ENCODE results near the gene GDPGP1. TPM values are rescaled to one million over a fixed set of nuclear protein-coding genes. Genes with fewer than 3 reads are reported as not detected.

Gene GDPGP1
- total and polyA plus RNA-seq, 4 donors, result 2.5 to 8.6 (median 5.1) TPM

DNA sequence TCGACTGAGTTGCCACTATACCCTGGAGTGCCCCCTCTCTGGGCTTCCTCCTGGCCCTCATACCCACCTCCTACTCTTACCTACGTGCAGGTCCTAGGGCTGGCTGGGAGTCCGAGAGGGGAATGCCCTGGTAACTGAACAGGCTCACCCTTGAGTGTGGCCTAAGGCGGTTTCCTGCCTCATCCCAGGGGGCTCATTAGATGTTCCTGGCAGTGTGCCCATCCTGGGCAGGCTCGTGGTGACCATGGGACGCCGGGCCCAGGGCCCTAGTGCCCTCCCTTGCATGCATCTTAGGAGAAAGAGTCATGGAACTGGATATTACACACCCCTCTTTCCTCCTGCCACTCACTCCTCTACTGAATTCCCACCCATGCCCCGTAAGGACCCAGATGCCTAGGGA, 30.1 kb upstream of the GDPGP1 start (continued):
- TF ChIP-seq, protein P1, sequence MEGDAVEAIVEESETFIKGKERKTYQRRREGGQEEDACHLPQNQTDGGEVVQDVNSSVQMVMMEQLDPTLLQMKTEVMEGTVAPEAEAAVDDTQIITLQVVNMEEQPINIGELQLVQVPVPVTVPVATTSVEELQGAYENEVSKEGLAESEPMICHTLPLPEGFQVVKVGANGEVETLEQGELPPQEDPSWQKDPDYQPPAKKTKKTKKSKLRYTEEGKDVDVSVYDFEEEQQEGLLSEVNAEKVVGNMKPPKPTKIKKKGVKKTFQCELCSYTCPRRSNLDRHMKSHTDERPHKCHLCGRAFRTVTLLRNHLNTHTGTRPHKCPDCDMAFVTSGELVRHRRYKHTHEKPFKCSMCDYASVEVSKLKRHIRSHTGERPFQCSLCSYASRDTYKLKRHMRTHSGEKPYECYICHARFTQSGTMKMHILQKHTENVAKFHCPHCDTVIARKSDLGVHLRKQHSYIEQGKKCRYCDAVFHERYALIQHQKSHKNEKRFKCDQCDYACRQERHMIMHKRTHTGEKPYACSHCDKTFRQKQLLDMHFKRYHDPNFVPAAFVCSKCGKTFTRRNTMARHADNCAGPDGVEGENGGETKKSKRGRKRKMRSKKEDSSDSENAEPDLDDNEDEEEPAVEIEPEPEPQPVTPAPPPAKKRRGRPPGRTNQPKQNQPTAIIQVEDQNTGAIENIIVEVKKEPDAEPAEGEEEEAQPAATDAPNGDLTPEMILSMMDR (IDR thresholded peaks at IDR 0.05; ENCODE audit: low read depth, low read length, missing input control), result no peak
- TF ChIP-seq FOXA1 (IDR thresholded peaks at IDR 0.05) (no peak), HNF4G (IDR thresholded peaks at IDR 0.05) (no peak)

DNA sequence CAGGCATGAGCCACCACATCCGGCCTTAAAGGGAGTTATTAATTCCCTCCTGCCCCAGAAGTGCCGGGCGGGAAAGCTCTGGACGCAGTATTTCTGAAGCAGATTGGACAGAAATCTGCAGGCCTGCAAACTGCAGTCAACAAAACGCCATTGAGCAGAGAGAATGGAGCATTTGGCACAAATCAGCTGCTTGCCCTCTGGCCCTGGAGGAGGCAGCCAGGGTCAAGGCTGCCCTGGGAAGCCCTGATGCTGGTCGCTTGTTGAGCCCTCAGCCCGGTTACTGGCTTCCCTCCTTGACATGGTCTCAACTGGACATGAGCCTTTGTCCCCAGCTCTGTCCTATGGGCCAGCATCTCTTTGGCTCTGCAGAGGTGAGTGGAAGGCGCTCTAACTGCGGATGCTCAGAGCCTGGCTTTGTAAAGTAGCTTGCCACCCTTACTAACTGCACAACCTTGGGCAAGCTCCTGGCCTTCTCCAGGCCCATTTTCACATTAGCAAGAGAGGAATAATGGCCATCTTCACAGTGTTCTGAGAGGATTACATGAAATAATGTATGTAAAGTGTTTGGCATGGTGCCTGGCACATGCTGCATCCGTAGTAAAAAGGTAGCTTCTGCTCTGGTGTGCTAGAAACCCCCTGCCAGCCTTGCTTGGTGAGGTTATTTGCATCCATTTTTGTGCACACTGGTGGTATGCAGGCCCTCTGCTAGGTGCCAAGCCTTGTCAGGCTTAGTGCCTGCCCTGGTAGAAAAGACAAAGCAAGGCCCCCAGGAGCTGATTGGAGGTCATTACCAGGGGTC, 28.8 kb upstream of the GDPGP1 start:
- Histone ChIP-seq H3K27me3 (ENCODE audit: control insufficient read depth in 4 of 4, insufficient read depth in 4 of 4, low read length in 3 of 4) (no peaks in the 10 kb centered on the region), H3K9me3 (ENCODE audit: control insufficient read depth in 4 of 4, low read length in 3 of 4) (no peaks in the 10 kb centered on the region), H3K4me1 (ENCODE audit: control insufficient read depth in 4 of 4, insufficient read depth in 4 of 4, low read length in 3 of 4) (peaks cover 17 to 48% (median 31%) of the 10 kb centered on the region in 4 donors), H3K9ac (ENCODE audit: low read depth in 1 of 2, low read length in 2 of 2) (no peak overlapping the region), H3K36me3 (ENCODE audit: control insufficient read depth in 4 of 4, insufficient read depth in 3 of 4, low read depth in 1 of 4, low read length in 3 of 4) (peaks cover 0 to 22% (median 3%) of the 10 kb centered on the region in 4 donors), H3K4me3 (ENCODE audit: low read depth in 1 of 3, low read length in 3 of 3) (no peak overlapping the region), H3K27ac (ENCODE audit: low read depth in 1 of 2, low read length in 2 of 2) (no peak overlapping the region)
- TF ChIP-seq TAF1 (conservative IDR thresholded peaks at IDR 0.05) (no peak), YY1 (IDR thresholded peaks at IDR 0.05) (no peak), SP1 (IDR thresholded peaks at IDR 0.05) (no peak), HNF4G (IDR thresholded peaks at IDR 0.05) (no peak), GABPA (IDR thresholded peaks at IDR 0.05 in 1 of 2, conservative IDR thresholded peaks at IDR 0.05 in 1 of 2) (no peak), RAD21 (IDR thresholded peaks at IDR 0.05) (no peak), JUND (IDR thresholded peaks at IDR 0.05) (no peak), RXRA (IDR thresholded peaks at IDR 0.05) (no peak), FOXA1 (IDR thresholded peaks at IDR 0.05) (no peak), HNF4A (conservative IDR thresholded peaks at IDR 0.05) (no peak), EGR1 (IDR thresholded peaks at IDR 0.05; ENCODE audit: low read depth in 2 of 2) (no peak), FOXA2 (IDR thresholded peaks at IDR 0.05) (no peak), NR2F2 (IDR thresholded peaks at IDR 0.05) (no peak)
- TF ChIP-seq, protein P2, sequence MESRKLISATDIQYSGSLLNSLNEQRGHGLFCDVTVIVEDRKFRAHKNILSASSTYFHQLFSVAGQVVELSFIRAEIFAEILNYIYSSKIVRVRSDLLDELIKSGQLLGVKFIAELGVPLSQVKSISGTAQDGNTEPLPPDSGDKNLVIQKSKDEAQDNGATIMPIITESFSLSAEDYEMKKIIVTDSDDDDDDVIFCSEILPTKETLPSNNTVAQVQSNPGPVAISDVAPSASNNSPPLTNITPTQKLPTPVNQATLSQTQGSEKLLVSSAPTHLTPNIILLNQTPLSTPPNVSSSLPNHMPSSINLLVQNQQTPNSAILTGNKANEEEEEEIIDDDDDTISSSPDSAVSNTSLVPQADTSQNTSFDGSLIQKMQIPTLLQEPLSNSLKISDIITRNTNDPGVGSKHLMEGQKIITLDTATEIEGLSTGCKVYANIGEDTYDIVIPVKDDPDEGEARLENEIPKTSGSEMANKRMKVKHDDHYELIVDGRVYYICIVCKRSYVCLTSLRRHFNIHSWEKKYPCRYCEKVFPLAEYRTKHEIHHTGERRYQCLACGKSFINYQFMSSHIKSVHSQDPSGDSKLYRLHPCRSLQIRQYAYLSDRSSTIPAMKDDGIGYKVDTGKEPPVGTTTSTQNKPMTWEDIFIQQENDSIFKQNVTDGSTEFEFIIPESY (IDR thresholded peaks at IDR 0.05), result no peak
- TF ChIP-seq, protein P3, sequence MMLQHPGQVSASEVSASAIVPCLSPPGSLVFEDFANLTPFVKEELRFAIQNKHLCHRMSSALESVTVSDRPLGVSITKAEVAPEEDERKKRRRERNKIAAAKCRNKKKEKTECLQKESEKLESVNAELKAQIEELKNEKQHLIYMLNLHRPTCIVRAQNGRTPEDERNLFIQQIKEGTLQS (IDR thresholded peaks at IDR 0.05), result no peak
- TF ChIP-seq, protein P1 (IDR thresholded peaks at IDR 0.05; ENCODE audit: low read depth, low read length, missing input control), result no peak
- TF ChIP-seq, protein P4, sequence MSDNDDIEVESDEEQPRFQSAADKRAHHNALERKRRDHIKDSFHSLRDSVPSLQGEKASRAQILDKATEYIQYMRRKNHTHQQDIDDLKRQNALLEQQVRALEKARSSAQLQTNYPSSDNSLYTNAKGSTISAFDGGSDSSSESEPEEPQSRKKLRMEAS (IDR thresholded peaks at IDR 0.05), result no peak
- no peak for DNase-seq (ENCODE audit: low spot score)
- 88% methylated on average over 10 of the region's 10 CpGs for WGBS
